HG03520 (cell line): ENCODE measurements around the gene TANGO6.
"Not testable (repeated sequence)": the region's sequence is repeated elsewhere in the genome, so short reads cannot be mapped to it uniquely, and the experiment has no call there.

Source experiments
- ATAC-seq: cut with Tn5 transposase; IDR thresholded peaks from one replicate; pipeline ENCODE4 v1.9.1; 2021; ENCODE audit warnings: mild to moderate bottlenecking, moderate library complexity; ENCODE audit not compliant: unreplicated experiment

The TANGO6 gene

DNA sequence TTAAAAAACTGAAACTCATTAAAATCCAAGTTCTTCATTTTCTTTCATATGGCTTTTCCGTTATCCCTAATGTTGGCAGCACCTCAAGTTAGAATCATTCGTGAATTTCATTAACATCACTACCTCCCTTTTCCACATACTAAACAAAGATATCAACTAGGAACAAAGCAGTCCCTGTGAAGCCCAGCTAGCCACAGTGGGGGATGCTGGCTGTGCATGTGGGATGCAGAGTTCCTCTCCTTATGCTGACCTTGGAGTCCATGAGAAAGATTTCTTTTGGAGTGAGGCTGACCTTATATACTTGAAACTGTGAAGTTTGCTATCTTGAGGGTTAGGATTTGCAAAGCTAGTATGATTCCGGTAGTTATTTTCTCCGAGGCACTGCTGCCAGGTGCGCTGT lies 117.6 kb downstream of the TANGO6 start:
- ATAC-seq, result no peak

DNA sequence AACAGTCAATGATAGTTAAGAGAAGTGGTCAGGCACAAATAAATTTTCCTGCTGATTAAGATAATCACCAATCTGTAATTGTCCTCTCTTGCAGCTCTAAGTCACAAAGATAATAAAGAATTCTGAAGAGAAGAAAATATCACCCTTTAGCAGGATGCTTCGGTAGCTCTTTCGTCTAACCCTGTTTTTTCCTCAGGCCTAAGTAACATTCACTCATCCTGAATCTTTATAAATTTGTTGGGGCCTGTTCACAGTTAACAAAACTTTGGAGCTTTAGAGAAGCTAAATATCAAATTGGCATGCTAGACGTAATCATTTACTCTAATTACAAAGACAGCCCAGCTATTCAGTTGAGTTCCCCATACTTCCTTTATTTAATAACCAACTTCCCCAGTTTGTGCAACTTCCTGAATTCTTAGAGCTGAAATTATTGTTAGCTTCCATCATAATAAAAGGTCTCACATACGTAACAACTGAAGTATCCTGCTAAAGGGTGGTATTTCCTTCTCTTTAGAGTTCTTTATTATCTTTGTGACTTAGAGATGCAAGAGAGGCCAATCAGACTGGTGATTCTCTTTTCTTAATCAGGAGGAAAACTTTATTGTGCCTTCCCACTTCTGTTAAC lies 118.6 kb downstream of the TANGO6 start:
- no peak for ATAC-seq

DNA sequence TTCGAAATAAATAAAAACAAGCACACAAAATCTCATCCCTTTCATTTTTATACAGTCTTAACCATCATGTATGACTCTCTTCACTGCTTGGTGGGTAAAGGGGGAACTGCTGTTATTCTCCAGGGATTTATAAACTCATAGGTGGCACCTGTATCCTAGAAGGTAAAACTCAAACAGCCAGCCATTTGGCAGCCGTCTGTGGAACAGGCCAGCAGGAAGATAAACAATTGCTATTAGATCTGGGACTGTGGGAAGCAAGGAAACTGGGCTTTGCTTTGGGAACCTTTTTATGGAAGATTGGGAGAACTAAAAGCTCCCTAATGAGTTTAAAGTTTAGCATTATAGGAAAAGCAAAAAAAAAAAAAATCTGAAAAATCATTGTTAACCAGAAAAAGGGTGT lies 126.0 kb downstream of the TANGO6 start:
- ATAC-seq, result no peak

DNA sequence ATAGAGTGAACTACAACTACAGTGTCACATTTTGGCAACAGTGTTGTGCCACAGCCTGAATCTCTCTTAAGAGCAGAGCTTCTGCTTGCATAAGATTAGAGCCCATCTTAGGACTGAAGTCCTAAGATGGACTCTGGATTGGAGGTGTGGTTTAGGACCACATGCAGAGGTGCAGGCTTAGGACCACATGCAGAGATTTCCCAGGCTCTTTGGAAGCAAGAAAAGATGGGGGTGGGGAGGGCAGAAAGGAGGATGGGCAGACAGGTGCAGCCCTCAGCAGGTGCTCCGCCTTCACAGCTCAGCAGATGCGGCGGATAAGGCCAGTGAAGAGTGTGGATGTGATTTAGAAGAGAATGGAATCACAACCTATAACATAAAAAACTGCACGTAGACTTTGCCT lies 128.7 kb downstream of the TANGO6 start:
- no peak for ATAC-seq

GRCh38 chr16:68972720-68973119 lies 129.4 kb downstream of the TANGO6 start:
- ATAC-seq, result no peak

- ATAC-seq, result no peak
Measured at GRCh38 chr16:68973611-68974120, 130.3 kb downstream of the TANGO6 start.

GRCh38 chr16:68978303-68978954 lies 135.1 kb downstream of the TANGO6 start:
- ATAC-seq, result no peak

- no peak for ATAC-seq
Measured at GRCh38 chr16:68980695-68981315, 137.5 kb downstream of the TANGO6 start.

DNA sequence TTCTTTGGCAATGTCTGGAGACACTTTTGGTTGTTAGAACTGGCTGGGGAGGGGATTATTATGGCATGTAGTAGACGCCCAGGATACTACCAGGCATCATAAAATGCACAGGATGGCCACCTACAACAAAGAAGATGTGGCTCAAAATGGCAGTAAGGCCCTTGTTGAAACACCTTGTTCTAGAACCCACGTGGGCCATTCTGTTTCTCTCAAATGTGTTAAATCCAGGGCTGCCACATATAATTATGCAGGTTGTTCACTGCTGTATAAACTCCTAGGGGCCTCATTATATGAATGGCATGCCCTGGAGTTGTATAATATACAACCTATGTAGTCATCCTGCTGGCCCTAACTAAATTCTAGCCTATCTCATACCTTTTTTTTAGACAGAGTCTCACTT lies 138.6 kb downstream of the TANGO6 start:
- no peak for ATAC-seq

DNA sequence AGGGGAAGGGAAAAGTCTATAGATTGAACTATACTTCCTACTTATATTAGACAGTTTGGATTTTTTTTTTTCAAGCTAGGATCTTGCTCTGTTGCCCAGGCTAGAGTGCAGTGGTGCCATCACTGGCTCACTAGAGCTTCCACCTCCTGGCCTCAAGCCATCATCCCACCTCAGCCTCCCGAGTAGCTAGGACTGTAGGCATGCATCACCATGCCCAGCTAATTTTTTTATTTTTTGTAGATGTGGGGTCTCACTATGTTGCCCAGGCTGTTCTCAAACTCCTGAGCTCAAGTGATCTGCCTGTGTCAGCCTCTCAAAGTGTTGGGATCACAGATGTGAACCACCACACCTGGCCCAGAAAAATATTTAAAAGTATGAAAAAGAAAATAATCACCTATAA lies 141.1 kb downstream of the TANGO6 start:
- no peak for ATAC-seq

- no peak for ATAC-seq
Measured at GRCh38 chr16:68985268-68985667, 141.9 kb downstream of the TANGO6 start.

DNA sequence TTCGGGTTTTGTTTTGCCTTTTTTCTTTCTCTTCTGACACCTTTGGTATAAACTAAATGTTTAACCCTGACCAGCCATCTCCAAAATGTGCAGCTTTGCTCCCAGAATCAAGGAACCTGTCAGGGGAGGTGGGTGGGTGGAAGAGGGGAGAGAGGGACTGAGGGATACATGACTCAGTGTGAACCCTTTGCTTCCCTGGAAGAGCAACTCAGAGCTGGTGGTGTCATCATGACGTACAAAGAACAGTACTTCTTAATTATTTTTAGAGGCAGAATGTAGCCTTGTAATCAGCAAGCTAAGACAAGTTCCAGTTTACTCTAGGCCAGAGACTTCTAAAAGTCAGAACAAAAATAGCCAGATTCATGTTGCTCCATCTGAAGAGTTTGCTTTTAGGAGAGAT lies 142.5 kb downstream of the TANGO6 start:
- ATAC-seq, result no peak

DNA sequence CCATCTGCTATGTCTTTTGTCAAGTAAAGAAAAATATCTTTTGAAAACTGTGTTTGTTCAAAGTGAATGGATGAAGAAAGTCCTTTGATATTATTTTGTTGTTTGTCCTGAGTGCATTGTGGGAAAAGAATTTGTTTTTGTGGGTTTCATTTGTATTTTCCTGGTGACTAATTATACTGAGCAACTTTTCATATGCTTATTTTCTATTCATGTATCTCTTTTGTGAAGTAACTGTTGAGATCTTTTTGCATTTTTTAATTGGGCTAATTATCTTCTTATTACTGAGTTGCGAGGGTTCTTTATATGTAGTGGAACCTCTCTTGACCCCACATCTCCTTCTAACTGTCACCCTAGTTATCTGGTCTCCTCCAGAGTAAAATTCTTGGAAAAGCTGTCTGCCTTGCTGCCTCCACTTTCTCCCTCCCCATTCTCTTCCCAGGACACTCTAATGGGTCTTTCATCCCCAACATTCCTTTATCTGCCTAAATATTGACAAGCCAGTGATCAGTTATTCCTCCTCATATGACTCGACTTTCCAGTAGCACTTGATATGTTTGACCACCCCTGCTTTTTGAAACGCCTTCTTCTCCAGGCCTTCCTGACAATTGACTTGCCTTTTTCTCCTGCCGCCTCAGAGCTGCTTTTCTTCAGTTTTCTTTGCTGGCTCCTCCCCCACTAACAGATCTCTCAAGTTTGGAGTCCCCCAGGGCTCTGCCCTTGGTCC lies 144.6 kb downstream of the TANGO6 start:
- no peak for ATAC-seq

GRCh38 chr16:68990172-68990845 lies 147.0 kb downstream of the TANGO6 start:
- ATAC-seq, result not testable (repeated sequence)

DNA sequence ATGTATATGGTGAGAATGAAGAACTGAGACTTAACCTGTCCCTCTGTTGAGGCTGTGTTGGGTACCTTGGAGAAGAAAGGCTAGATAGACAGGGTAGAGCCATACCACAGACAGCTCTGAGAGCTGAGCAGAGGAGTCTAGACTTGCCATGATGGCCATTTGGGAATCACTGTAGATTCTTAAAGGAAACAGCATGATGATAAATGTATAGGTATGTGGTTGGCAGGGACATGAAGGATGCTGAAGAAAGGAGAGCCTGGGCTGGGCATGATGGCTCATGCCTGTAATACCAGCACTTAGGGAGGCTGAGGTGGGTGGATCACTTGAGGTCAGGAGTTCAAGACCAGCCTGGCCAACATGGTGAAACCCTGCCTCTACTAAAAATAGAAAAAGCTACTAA lies 147.7 kb downstream of the TANGO6 start:
- ATAC-seq, result no peak

DNA sequence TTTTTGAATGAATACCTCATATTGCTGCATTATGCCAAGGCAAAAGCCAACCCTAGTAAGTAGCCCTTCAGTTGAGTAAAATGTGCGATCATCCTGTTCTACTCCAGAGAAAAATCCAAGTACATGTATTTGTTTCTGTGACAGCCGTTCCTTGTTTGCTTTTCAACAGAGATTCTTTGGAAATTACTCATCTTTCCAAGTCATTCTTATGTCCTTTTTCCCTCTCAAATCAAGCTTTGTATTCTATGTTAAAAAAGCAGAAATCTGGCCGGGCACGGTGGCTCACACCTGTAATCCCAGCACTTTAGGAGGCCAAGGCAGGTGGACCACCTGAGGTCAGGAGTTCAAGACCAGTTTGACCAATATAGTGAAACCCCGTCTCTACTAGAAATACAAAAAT lies 149.2 kb downstream of the TANGO6 start:
- no peak for ATAC-seq

GRCh38 chr16:68993456-68993855 lies 150.1 kb downstream of the TANGO6 start:
- no peak for ATAC-seq

- no peak for ATAC-seq
Measured at GRCh38 chr16:68993885-68994284, 150.6 kb downstream of the TANGO6 start.

- no peak for ATAC-seq
Measured at GRCh38 chr16:68994324-68994723, 151.0 kb downstream of the TANGO6 start.

DNA sequence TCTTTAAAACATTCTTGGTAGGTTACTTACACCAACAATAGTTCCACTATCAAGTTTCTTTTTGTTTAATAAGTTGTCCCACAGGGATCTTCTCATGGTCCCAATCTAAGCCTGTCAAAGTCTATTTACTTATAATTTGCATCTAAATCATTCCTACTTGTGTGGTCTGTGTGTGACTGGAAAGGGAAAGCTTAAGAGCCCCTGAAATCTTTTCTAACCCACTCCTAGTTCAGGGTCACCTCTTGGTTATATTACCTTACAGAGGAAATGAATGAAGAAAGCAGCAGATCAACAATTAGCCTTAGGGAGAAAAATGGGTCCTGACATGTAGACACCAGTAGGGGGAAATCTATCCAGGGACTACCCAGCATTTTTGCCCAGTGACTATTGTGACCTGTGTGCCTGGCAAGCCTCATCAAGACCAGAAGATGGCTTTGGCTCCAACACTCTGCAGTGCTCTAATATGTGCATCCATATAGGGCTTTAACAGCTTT lies 151.7 kb downstream of the TANGO6 start:
- ATAC-seq, result no peak

DNA sequence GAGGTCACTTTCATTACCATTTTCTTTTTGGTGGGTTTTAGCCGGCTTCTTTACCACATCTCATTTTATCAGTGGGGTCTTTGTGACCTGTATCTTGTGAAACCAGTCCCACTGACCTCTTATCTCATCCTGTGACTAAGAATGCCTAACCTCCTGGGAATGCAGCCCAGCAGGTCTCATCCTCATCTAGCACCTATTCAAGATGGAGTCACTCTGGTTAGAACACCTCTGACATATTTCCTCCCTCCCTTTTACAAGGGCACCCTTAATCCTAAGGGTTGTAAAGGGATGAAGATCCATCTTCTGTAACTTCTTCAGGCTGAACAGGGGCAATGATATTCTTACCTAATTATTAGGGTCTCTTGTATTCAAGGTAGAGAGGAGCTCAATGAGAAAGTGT lies 154.2 kb downstream of the TANGO6 start:
- ATAC-seq, result no peak
